GM20000 (cell line): ENCODE measurements around the gene G6PC3.

Experiments
- DNase-seq: peaks from one replicate; pipeline ENCODE4 v3.0.0; 2012; ENCODE audit warnings: low spot score
- CTCF ChIP-seq: IDR thresholded peaks from 2 replicates; pipeline ENCODE4 v1.5.1; 2012; ENCODE audit warnings: mild to moderate bottlenecking, control low read depth; ENCODE audit errors: extremely low read depth, missing control alignments

Gene G6PC3

DNA sequence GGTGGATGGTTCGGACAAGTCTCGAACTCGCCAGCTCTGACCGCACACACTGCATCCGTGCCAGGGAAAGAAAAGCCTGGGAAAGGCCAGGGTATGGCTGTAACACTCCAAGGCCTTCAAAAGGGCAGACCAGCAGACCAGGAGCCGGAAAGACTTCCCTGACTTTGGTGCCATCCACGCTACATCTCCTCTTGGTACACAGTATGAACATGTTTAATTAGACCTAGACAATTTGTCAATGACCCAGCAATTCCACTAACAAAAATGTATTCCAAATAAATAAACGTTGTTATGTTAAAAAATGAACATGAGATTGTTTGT is 53.5 kb downstream of the G6PC3 start:
- no peak for TF ChIP-seq CTCF
- no peak for DNase-seq
